Measurements from ENCODE around the gene PIAS4. TPM values are rescaled to one million over a fixed set of nuclear protein-coding genes. Genes with fewer than 3 reads are reported as not detected.

The PIAS4 gene
- total RNA-seq, 1 donor = 21.4 TPM

DNA sequence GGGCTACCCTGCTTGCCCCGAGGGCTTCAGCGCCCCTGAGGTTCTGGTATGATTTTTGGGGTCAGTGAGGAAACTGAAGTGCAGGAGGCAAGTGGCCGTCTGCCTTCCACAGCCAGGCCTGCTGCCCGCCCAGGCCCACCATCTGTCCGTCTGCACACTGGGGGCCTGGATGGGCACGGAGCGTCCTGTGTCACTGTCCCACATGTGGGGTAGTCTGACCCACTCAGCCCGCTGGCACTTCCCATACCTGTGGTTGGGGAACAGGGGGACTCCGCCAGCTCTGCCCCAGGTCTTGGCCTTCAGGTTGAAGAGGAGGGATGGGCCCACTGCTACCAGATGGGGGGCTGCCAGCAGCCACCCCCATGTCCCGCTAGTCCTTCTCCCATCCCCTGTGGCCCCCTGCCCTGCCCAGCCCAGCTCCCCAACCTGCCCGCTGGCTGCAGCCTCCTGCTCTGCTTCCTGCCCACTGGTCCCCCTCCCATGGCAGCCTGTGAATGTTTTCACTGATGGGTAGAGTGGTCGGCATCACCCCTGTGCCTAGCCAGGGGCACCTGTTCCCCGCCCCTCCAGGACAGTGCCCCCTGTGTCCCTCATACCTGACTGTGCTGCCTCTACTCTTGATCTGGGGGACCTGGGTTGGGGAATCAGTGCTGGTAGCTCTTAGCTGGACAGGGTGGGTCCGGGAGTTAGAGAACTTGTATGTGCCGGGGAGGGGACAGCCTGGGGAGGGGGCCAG lies 9.5 kb downstream of the PIAS4 start:
- Histone ChIP-seq H3K79me2 (ENCODE audit: insufficient read depth, low read length) (peaks cover 88% of the 10 kb centered on the region), H4K20me1 (ENCODE audit: insufficient read depth, low read length) (peaks cover 59% of the 10 kb centered on the region), H3K27me3 (ENCODE audit: insufficient read depth, low read length) (no peaks in the 10 kb centered on the region), H3K4me2 (ENCODE audit: insufficient read depth, low read length) (no peak overlapping the region), H3K27ac (ENCODE audit: low read depth, low read length) (no peak overlapping the region), H3K4me1 (ENCODE audit: insufficient read depth, low read length) (no peaks in the 10 kb centered on the region), H3K4me3 (ENCODE audit: insufficient read depth, low read length) (no peak overlapping the region), H3K9me3 (ENCODE audit: low read depth, low read length) (no peaks in the 10 kb centered on the region), H3K36me3 (ENCODE audit: insufficient read depth, low read length) (peaks cover 23% of the 10 kb centered on the region), H2AFZ (ENCODE audit: low read length) (no peak overlapping the region)
- DNase-seq (ENCODE audit: insufficient read length, low spot score, missing footprints) = peak; percentile 74
- TF ChIP-seq, protein P1, sequence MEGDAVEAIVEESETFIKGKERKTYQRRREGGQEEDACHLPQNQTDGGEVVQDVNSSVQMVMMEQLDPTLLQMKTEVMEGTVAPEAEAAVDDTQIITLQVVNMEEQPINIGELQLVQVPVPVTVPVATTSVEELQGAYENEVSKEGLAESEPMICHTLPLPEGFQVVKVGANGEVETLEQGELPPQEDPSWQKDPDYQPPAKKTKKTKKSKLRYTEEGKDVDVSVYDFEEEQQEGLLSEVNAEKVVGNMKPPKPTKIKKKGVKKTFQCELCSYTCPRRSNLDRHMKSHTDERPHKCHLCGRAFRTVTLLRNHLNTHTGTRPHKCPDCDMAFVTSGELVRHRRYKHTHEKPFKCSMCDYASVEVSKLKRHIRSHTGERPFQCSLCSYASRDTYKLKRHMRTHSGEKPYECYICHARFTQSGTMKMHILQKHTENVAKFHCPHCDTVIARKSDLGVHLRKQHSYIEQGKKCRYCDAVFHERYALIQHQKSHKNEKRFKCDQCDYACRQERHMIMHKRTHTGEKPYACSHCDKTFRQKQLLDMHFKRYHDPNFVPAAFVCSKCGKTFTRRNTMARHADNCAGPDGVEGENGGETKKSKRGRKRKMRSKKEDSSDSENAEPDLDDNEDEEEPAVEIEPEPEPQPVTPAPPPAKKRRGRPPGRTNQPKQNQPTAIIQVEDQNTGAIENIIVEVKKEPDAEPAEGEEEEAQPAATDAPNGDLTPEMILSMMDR (IDR thresholded peaks at IDR 0.05; ENCODE audit: extremely low read depth, low read depth, low read length) = no peak

DNA sequence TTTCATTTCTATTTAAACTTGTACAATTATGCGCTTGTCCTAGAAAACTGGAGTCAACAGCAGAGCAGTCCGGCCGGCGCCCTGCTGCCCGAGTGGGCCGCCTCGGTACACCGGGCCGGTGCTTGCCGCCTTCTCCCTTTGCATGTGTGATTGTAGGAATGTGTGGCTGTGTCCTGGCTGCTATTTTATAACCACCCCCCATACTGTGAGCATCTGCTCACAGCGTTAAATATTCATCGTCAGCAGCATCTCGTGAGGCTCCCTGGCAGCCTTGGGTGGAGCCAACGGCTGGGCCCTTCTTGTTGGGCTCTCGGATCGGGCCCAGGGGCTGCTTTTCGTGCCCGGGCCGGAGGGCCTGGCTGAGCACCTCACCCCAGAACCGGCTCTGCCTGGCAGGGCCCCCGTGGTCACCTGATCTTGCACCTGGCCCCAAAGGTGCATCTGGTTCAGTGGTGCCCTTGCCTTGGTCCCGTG lies 10.6 kb downstream of the PIAS4 start:
- DNase-seq (ENCODE audit: insufficient read length, low spot score, missing footprints) = peak; percentile 47
- no peaks in the 10 kb centered on the region for H3K4me1 ChIP-seq (ENCODE audit: insufficient read depth, low read length)
- no peak overlapping the region for H2AFZ ChIP-seq (ENCODE audit: low read length)
- H4K20me1 ChIP-seq (ENCODE audit: insufficient read depth, low read length) = peaks cover 54% of the 10 kb centered on the region
- peaks cover 82% of the 10 kb centered on the region for H3K79me2 ChIP-seq (ENCODE audit: insufficient read depth, low read length)
- no peak overlapping the region for H3K4me3 ChIP-seq (ENCODE audit: insufficient read depth, low read length)
- TF ChIP-seq, protein P1 (IDR thresholded peaks at IDR 0.05; ENCODE audit: extremely low read depth, low read depth, low read length) = no peak
- H3K27me3 ChIP-seq (ENCODE audit: insufficient read depth, low read length) = no peaks in the 10 kb centered on the region
- no peak overlapping the region for H3K4me2 ChIP-seq (ENCODE audit: insufficient read depth, low read length)
- H3K36me3 ChIP-seq (ENCODE audit: insufficient read depth, low read length) = peaks cover 19% of the 10 kb centered on the region
- no peak overlapping the region for H3K27ac ChIP-seq (ENCODE audit: low read depth, low read length)
- H3K9me3 ChIP-seq (ENCODE audit: low read depth, low read length) = no peaks in the 10 kb centered on the region

GRCh38 chr19:4018775-4019504 lies 11.4 kb downstream of the PIAS4 start:
- H3K36me3 ChIP-seq (ENCODE audit: insufficient read depth, low read length) = peaks cover 12% of the 10 kb centered on the region
- H3K9me3 ChIP-seq (ENCODE audit: low read depth, low read length) = no peaks in the 10 kb centered on the region
- peaks cover 81% of the 10 kb centered on the region for H3K79me2 ChIP-seq (ENCODE audit: insufficient read depth, low read length)
- no peak overlapping the region for H2AFZ ChIP-seq (ENCODE audit: low read length)
- H3K4me3 ChIP-seq (ENCODE audit: insufficient read depth, low read length) = no peak overlapping the region
- peak; percentile 86 for DNase-seq (ENCODE audit: insufficient read length, low spot score, missing footprints)
- no peak overlapping the region for H3K27ac ChIP-seq (ENCODE audit: low read depth, low read length)
- peaks cover 47% of the 10 kb centered on the region for H4K20me1 ChIP-seq (ENCODE audit: insufficient read depth, low read length)
- no peaks in the 10 kb centered on the region for H3K27me3 ChIP-seq (ENCODE audit: insufficient read depth, low read length)
- no peak overlapping the region for H3K4me2 ChIP-seq (ENCODE audit: insufficient read depth, low read length)
- H3K4me1 ChIP-seq (ENCODE audit: insufficient read depth, low read length) = no peaks in the 10 kb centered on the region
- TF ChIP-seq, protein P1 (IDR thresholded peaks at IDR 0.05; ENCODE audit: extremely low read depth, low read depth, low read length) = no peak

DNA sequence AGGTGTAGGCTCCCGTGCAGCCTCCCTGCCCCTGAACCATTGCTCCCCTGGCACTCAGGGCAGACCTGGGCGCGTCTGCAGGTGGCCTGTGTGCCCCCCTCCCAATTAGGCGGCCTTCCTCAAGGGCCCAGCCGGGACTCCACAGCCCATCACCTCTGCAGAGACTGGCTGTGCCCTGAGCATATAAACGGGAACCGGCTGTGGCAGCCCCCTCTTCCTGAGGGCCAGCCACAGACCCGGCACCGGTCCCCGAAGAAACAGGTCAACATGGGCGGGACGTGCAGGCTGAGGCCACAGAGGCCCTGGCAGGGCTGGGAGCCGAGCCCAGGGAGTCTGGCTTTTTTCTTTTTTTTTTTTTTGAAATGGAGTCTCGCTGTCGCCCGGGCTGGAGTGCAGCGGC lies 12.0 kb downstream of the PIAS4 start:
- H3K79me2 ChIP-seq (ENCODE audit: insufficient read depth, low read length) = peaks cover 77% of the 10 kb centered on the region
- peaks cover 40% of the 10 kb centered on the region for H4K20me1 ChIP-seq (ENCODE audit: insufficient read depth, low read length)
- TF ChIP-seq, protein P1 (IDR thresholded peaks at IDR 0.05; ENCODE audit: extremely low read depth, low read depth, low read length) = no peak
- H3K36me3 ChIP-seq (ENCODE audit: insufficient read depth, low read length) = peaks cover 15% of the 10 kb centered on the region
- no peaks in the 10 kb centered on the region for H3K27me3 ChIP-seq (ENCODE audit: insufficient read depth, low read length)
- no peak overlapping the region for H3K4me3 ChIP-seq (ENCODE audit: insufficient read depth, low read length)
- DNase-seq (ENCODE audit: insufficient read length, low spot score, missing footprints) = peak; percentile 61
- no peaks in the 10 kb centered on the region for H3K9me3 ChIP-seq (ENCODE audit: low read depth, low read length)
- no peak overlapping the region for H2AFZ ChIP-seq (ENCODE audit: low read length)
- no peaks in the 10 kb centered on the region for H3K4me1 ChIP-seq (ENCODE audit: insufficient read depth, low read length)
- no peak overlapping the region for H3K4me2 ChIP-seq (ENCODE audit: insufficient read depth, low read length)
- H3K27ac ChIP-seq (ENCODE audit: low read depth, low read length) = no peak overlapping the region

All from osteoblast (primary cell).